Measurements from ENCODE around the gene SEMA3F.

SEMA3F gene

GRCh38 chr3:50156549-50157493 lies 1.7 kb downstream of the SEMA3F start:
- DNase-seq: no peak

DNA sequence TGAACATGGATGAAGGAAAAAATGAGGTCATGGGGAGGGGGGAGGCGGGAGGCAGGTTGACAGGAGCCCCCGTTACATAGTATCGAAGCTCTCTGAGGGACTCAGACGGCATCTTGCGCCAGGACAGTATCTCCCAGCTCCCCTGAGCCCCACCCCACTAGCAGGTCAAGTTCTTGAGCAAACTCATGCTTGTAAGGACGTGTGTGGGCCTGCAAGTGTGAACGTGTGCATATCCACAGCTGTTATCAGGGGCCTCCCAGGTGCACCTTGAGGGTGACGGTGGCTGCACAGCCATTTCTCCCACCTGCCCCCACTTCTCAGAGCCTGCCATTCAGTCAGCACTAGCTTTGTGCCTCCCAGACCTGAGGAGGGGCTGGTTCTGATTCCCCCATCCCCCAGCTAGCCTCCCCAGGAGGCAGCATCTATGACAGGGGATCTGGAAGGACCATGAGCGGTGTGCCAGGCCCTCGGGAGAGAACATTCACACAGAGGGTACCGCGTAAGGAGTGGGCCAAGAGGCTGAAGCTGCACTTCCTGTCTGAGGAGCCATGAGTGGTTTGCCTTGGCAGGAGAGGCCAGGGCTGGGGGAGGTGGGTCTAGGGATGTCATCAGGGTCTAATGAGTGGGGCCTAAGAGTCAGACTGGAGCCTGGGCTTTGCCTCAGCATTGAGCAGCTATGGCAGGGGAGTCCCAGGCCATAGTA lies 2.9 kb downstream of the SEMA3F start:
- DNase-seq: peak; percentile 26

GRCh38 chr3:50158530-50159146 lies 3.5 kb downstream of the SEMA3F start:
- no peak for DNase-seq

- no peak for DNase-seq
These were observed 5.4 kb downstream of the SEMA3F start for GRCh38 chr3:50160561-50160983.

GRCh38 chr3:50161320-50161719 lies 6.2 kb downstream of the SEMA3F start:
- peak; percentile 53 for DNase-seq

DNA sequence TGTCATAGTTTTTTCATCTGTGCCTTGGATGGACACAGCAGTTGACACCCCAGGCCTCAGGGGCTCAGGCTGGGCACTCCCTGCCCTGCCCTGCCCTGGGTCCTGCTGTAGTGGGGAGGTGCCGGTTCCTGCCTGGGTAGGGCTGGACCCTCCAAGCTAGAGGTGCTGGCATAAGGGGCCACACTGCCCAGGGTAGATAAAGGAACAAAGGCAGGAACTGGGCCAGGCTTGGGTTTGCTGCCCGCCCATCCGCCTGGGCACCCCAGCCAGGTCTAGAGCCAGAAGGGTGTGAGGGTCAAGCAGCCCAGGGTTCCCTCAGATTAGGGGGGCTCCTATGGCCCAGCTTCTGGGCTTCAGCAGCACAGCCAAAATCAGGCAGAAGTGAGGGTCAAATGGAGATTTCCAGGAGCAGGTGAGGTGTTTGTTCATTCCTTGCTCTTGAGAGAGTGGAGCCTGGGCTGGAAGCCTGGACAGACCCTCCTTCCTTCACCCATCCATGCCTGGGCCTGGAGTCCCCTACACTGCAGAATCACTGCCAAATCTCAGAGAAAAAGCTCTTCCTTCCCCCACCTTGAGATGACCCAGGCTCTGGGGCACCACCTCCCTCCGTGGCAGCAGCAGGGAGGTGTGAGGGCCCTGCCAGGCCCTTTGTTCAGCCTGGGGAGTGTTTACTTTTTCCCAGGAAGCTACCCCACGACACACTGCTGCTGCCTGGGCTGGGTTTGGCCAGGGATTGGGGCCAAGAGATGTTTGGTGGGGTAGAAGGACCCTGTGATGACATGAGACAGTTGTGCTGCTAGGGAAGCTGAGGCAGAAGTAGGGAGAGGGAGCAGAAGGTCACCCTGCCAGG lies 7.1 kb downstream of the SEMA3F start:
- DNase-seq: no peak

DNA sequence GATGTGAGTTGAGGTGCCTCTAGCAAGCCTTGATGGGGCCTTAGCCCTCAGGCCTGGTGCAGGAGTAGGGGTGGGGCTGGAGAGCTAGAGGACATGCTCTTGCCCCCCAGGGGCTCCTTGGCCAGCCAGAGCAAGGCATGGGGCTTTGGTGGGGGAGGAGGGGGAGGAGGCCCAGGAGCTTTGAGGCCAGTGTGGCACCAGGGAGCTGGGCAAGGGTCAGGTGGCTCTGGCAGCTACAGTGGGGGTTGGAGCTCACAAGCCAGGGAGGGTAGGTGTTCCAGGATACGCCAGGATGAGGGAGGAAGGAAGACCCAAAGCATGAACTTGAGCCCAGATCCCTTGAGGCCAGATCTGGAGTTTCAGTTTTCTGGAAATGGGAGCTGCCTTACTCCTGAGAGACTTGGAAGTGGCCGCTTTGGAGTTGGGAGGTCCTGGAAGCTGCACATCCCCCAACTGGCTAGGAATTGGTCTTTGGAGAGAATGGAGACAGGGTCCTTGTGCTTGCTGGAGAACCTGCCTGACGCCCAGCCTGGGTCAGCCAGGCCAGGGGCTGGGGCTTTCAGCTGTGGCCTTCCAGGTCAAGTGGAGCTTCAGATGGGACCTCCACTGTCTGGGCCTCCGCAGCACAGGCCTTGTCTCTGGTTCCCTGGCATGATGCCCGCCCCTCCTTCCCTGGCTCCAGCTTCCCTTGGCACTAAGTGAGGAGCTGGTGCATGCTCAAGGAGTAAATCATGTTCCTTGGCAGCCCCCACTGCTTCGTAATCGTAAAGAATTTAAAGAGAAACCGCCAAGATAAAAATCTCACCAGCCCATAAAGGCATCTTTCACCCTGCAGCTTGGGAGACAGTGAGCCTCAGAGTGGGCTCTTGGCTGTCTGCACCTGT lies 8.7 kb downstream of the SEMA3F start:
- no peak for DNase-seq

- no peak for DNase-seq
These were observed 9.4 kb downstream of the SEMA3F start for GRCh38 chr3:50164481-50164880.

GRCh38 chr3:50164984-50165909 lies 10.1 kb downstream of the SEMA3F start:
- DNase-seq: no peak

- DNase-seq: no peak
These were observed 10.9 kb downstream of the SEMA3F start for GRCh38 chr3:50165910-50166538.

GRCh38 chr3:50166620-50167019 lies 11.5 kb downstream of the SEMA3F start:
- no peak for DNase-seq

DNA sequence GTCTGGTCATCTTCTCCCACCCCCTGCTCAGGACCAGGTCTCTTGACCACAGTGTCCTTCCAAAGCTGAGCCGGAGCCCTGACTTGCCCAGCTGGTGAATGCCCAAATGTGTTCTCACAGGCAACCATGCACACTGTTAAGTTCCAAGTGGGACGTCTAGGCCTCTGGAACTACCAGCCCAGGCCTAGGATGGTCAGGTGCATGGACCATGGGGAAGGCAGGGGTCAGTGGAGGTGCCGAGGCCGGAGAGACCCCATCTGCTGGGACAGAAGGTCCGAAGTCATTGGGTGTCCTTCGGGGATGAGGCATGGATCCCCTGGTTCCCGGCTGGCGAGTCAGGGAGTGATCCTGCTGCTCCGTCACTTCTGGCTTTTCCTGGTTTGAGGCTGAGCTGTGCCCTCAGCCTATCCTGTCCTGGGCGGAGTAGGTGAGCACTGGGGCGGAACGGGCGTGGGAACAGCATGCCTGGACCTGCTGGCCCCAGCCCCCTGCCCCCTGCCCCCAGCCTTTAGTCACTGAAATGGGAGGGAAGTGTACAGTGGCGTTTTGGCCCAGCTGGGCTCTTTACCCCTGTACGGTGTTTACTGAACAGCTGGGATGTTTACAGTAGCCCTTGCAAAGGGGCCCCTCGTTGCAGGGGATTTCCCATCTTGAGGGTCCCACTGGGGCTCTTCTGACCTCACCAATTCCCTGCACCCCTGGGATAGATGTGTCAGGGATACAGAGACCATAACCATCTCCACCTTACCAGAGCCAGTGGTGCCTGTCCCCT lies 12.1 kb downstream of the SEMA3F start:
- DNase-seq: no peak

GRCh38 chr3:50167841-50168209 lies 12.7 kb downstream of the SEMA3F start:
- no peak for DNase-seq

GRCh38 chr3:50168388-50168787 lies 13.3 kb downstream of the SEMA3F start:
- no peak for DNase-seq

DNA sequence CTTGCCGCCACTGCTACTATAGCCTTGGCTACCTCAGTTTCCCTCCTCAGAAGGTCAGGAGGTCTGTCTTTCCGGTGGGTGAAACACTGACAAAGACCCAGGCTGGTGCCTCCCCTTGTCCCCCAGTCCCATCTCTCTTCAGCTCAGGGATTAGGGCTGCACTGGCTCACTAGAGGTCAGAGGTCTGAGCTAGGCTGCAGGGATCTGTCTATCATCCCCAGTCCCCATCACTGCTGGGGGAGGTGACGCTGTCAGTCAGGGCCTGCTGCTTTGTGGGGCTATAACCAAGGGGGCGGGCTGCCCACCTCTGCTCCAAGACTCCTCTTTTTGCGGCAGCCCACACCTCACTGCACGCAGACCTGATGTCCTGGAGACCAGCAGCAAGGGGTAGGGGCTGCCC lies 13.7 kb downstream of the SEMA3F start:
- no peak for DNase-seq

- no peak for DNase-seq
These were observed 14.2 kb downstream of the SEMA3F start for GRCh38 chr3:50169232-50169832.

DNA sequence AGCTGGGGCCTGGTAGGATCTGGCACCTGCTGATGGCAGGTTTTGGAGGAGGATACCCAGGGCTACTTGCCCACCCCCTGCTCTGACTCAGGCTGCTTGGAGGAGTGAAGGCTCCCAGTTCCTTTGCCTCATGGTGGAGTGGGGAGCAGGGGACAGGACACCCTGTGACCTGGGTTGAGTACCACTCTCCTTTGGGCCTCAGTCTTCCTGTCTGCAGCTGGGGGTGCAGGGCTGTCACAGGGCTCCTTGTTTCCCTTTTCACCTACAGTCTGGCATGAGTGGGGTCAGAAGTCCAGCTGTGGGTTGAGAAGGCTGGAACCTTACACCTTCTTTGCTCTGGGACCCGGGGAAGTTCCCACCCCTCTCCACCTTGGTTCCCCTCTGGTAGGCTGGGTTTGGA lies 14.7 kb downstream of the SEMA3F start:
- no peak for DNase-seq

- no peak for DNase-seq
These were observed 15.6 kb downstream of the SEMA3F start for GRCh38 chr3:50170689-50171088.
